Measurements from ENCODE around the gene SMC2. TPM values are rescaled to one million over a fixed set of nuclear protein-coding genes. Genes with fewer than 3 reads are reported as not detected.

Gene SMC2
- total RNA-seq = 3.8 and 6.3 TPM in 2 replicates

GRCh38 chr9:104093647-104094533 is at the start of gene SMC2:
Gene SMC2 (plus strand): TSS chr9:104094309. CDS start chr9:104095385, 1,076 bp downstream.

